GM12874 (cell line): ENCODE data around the gene CPLANE2.
A peak's percentile ranks its signal among the peaks of the same experiment; 100 is the strongest.

Experiments used
- TF ChIP-seq, protein P1 (sequence below): IDR thresholded peaks from 2 replicates; pipeline ENCODE4 v1.5.1; 2011; ENCODE audit warnings: low read depth, mild to moderate bottlenecking, control low read depth, low read length, moderate library complexity; ENCODE audit not compliant: insufficient read depth

The CPLANE2 gene

DNA sequence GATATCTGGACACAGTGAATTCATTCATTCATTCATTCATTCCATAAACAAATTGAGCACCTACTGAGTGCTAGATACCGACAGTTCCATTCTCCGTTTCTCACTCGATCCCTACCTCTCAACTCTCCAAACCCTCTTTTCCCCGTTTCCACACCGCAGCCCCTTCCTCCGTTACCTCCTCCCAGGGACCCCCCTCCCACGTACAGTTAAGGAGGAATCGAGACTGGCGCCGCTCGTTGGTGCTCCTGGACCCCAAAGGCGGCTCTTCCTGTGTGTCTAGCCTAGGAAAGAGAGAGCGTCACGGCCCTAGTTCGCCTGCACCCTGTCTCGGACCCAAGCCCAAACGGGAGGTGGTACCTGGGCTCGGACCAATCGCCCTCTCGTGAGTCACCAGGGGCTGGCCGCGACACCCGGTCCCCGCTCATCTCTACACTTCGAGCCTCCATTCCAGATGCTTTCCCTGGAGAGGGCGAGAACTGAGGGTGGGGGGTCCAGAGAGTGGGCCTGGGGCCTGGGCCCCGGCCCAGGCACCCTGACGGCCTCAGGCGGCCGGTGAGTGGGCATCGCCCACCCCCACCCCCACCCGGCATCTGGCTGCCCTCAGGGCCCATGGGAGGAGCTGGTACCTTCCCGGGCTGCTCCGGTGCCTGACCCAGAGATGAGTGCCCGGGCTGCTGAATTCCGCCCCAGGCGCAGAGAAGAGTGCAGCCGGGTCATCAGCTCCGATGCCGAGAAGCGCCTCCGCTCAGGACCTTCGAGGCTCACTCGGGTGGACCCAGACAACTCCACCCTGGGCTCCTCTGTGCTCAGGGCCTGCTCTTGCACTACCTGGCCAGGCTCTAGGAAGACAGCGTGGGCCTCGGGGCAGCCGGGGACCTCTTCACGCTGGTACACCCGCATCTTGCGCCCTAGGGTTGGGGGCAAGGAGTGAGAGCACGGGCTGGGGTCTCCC is 29.4 kb downstream of the CPLANE2 start:
- TF ChIP-seq, protein P1, sequence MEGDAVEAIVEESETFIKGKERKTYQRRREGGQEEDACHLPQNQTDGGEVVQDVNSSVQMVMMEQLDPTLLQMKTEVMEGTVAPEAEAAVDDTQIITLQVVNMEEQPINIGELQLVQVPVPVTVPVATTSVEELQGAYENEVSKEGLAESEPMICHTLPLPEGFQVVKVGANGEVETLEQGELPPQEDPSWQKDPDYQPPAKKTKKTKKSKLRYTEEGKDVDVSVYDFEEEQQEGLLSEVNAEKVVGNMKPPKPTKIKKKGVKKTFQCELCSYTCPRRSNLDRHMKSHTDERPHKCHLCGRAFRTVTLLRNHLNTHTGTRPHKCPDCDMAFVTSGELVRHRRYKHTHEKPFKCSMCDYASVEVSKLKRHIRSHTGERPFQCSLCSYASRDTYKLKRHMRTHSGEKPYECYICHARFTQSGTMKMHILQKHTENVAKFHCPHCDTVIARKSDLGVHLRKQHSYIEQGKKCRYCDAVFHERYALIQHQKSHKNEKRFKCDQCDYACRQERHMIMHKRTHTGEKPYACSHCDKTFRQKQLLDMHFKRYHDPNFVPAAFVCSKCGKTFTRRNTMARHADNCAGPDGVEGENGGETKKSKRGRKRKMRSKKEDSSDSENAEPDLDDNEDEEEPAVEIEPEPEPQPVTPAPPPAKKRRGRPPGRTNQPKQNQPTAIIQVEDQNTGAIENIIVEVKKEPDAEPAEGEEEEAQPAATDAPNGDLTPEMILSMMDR: no peak

GRCh38 chr1:16206547-16207317 is 30.3 kb downstream of the CPLANE2 start:
- TF ChIP-seq, protein P1: no peak

- TF ChIP-seq, protein P1: no peak
Observed at GRCh38 chr1:16205891-16206546, 31.0 kb downstream of the CPLANE2 start.

GRCh38 chr1:16205334-16205671 is 31.7 kb downstream of the CPLANE2 start:
- TF ChIP-seq, protein P1: no peak

- TF ChIP-seq, protein P1: peak; percentile 64
Observed at GRCh38 chr1:16204634-16205333, 32.2 kb downstream of the CPLANE2 start.

DNA sequence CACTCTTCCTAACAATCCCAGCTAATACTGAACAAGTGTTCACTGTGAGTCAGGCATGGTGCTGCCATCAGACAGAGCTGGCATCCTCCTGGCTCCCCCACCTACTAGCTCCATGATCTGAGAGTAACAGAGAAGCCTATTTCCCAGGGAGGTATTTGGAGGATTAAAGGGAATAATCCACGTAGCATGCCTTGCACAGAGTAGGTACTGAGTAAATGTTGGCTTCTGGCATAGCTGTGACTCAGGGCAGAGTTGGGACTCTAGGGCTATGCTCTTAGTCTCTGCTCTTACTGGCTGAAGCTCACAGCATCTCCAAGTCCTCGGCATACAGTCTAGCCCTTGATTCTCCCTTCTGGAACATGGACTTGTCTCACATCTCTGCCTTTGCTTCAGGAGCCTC is 32.8 kb downstream of the CPLANE2 start:
- TF ChIP-seq, protein P1: no peak

GRCh38 chr1:16203550-16203949 is 33.4 kb downstream of the CPLANE2 start:
- TF ChIP-seq, protein P1: no peak
